Lower leg skin (tissue), 4 donors: ENCODE measurements around the gene SIN3B. TPM values are rescaled to one million over a fixed set of nuclear protein-coding genes. Genes with fewer than 3 reads are reported as not detected.

ENCODE experiments used
- DNase-seq, 2 donors: peaks; one replicate each; pipeline ENCODE4 v3.0.0-alpha.2; 2019; ENCODE audit warnings: low spot score in 2 of 2
- H3K4me3 ChIP-seq: fragments of 200-600 bp; sonication (generic); 2 replicates; pipeline ENCODE4 v1.5.1; 2017; ENCODE audit warnings: mild to moderate bottlenecking, low read depth; ENCODE audit not compliant: poor library complexity, severe bottlenecking
- POLR2A ChIP-seq, 2 donors: fragments of 450-650 bp; IDR thresholded peaks; one replicate each; pipeline ENCODE4 v1.6.1; 2016 to 2017; ENCODE audit warnings: antibody characterized with exemption in 2 of 2, mild to moderate bottlenecking in 1 of 2, moderate library complexity in 1 of 2
- WGBS, 2 donors: methylation state at CpG; one replicate each; pipeline ENCODE4 v1.1.5; 2018; 5-methylcytosine and 5-hydroxymethylcytosine counted together
- intact Hi-C: fragments of 100-400 bp; cut with DNase I; formaldehyde crosslinking; loops from one replicate; pipeline ENCODE4 v1.15.0; 2023; ENCODE audit warnings: low total_unique reads
- total RNA-seq, 4 donors: library from RNA; depleted of rRNA; stranded (reverse); fragments of >200 nt; gene quantifications; one replicate each; pipeline ENCODE4 v1.1.0, GENCODE V29; 2016
- TF ChIP-seq, protein P1 (sequence below), 3 donors: fragments of 450-650 bp; IDR thresholded peaks; one replicate each; pipeline ENCODE4 v1.5.1; 2016; ENCODE audit warnings: antibody characterized with exemption in 3 of 3, mild to moderate bottlenecking in 3 of 3, moderate library complexity in 2 of 3

SIN3B gene
- total RNA-seq, 4 donors from 2014 or later, result 26.3 to 54.4 (median 40.1) TPM

DNA sequence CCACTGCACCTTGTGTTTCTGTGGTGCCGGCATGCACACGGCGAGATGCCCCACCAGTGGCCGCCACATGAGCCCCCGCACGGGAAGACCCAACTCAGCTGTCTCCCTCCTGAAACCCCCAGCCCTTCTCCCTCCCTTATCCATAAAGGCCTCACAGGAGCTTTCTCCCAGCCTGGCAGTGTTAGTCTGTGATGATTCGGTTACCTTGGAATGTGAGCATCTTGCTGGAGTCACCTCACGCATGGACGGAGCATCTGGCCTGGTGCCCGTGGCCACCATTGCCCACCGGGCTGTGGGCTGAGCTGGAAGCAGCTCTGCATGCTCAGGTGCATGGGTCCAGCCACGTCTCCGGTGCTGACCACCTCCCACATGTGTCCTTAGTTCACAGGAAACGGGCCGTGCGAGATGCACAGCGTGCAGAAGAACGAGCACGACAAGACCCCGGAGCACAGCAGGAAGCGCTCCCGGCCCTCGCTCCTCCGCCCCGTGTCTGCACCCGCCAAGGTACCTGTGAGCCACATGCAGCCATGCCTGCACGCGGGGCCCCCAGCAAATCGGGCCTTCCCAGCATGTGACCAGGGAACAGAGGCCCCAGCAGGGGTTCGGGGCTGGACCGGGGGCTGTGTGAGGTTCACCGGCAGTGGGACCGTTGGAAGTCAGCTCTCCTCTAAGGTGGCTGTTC is 22.0 kb downstream of the SIN3B start:
- DNase-seq, result no peak
- H3K4me3 ChIP-seq, result no peak overlapping the region
- intact Hi-C loops, result no loop called here
- TF ChIP-seq, protein P1, sequence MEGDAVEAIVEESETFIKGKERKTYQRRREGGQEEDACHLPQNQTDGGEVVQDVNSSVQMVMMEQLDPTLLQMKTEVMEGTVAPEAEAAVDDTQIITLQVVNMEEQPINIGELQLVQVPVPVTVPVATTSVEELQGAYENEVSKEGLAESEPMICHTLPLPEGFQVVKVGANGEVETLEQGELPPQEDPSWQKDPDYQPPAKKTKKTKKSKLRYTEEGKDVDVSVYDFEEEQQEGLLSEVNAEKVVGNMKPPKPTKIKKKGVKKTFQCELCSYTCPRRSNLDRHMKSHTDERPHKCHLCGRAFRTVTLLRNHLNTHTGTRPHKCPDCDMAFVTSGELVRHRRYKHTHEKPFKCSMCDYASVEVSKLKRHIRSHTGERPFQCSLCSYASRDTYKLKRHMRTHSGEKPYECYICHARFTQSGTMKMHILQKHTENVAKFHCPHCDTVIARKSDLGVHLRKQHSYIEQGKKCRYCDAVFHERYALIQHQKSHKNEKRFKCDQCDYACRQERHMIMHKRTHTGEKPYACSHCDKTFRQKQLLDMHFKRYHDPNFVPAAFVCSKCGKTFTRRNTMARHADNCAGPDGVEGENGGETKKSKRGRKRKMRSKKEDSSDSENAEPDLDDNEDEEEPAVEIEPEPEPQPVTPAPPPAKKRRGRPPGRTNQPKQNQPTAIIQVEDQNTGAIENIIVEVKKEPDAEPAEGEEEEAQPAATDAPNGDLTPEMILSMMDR (IDR thresholded peaks at IDR 0.05), result no peak
- TF ChIP-seq POLR2A (IDR thresholded peaks at IDR 0.05), result no peak
- 91 to 94% methylated on average over 32 to 33 of the region's 33 CpGs for WGBS, 2 donors

DNA sequence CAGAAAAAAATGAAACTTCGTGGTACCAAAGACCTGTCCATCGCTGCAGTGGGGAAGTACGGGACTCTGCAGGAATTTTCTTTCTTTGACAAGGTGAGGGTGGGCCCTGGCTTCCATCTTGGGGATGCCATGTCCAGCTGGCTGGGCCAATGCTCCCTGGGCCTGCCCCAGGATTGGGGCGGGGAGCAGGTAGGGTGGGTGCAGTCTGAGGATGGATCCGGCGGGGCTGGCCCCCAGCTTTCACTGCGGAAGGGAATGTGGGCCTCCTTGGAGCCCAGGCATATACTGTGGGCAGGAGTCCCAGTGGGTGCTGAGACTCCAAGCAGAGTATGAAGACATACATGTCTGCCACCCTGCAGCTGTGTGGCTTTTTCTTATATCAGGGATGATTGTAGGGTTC is 23.9 kb downstream of the SIN3B start:
- TF ChIP-seq, protein P1 (IDR thresholded peaks at IDR 0.05), result no peak
- no peak for TF ChIP-seq POLR2A (IDR thresholded peaks at IDR 0.05)
- DNase-seq, result no peak
- H3K4me3 ChIP-seq, result no peak overlapping the region
- 92 to 93% methylated on average over 6 to 7 of the region's 7 CpGs for WGBS, 2 donors
- intact Hi-C loops, result no loop called here

DNA sequence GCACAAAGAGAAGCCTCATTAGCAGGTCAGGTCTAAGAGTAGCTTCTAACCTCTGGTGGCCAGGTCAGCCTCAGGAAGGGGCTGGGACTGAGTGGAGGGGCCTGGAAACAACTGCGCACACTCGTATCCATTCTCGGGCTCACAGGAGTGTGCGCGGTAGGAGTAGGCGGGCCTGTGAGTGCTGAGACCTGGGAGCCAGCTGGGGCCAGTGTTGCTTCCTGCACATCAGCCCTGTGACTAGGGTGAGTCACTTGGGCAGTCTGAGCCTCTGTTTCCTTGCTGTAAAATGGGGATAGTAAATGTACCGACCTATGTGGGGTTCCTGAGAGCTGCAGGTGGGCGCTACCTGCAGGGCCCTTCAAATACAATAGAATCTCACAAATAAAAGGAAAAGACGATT is 26.9 kb downstream of the SIN3B start:
- TF ChIP-seq, protein P1 (IDR thresholded peaks at IDR 0.05), result no peak
- no peak for TF ChIP-seq POLR2A (IDR thresholded peaks at IDR 0.05)
- DNase-seq, result no peak
- no peak overlapping the region for H3K4me3 ChIP-seq
- intact Hi-C loops, result no loop called here
- 91 to 94% methylated on average over 9 of the region's 9 CpGs for WGBS, 2 donors

DNA sequence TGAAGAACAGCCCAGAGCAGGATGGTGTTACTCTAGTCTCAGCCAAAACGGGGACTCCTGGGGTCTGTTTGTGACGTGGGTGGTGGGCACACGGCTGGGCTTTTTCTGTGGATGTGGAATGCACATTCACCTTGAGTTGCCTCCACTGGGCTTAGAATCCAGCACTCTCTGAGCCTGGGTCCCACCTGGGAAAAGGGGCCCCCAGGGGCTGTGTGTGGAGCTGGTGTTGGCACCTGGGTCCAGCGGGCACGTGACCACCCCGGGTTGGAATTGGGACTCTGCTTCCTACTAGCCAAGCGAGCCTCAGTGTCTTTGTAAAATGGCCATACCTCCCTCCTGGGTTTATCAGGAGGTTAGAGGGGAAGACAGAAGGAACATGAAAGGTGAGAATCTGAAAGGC is 30.4 kb downstream of the SIN3B start:
- no peak overlapping the region for H3K4me3 ChIP-seq
- intact Hi-C loops, result no loop called here
- 94 to 98% methylated on average over 7 of the region's 7 CpGs for WGBS, 2 donors
- no peak for DNase-seq
- no peak for TF ChIP-seq POLR2A (IDR thresholded peaks at IDR 0.05)
- TF ChIP-seq, protein P1 (IDR thresholded peaks at IDR 0.05), result no peak

DNA sequence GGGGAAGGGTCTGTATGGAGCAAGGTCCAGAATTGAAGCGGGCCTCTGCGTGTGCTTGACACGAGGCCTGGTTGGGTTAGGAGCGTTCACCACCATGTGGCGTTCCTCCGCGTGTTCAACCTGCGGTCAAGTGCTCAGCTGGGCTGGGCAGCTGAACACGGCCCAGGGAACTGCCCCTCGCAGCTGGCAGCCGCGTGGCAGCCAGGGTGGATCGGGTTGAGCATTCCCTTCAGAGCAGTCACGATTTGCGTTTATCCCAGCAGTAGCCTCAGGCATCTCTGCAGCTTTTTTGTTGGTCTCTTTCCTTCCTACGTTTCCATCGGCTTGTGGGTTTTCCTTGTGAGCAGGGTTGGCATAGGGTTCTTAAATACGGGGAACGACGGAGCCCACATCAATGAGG is 30.9 kb downstream of the SIN3B start:
- WGBS, 2 donors, result 83 to 84% methylated on average over 20 of the region's 20 CpGs
- no peak for TF ChIP-seq POLR2A (IDR thresholded peaks at IDR 0.05)
- no peak for DNase-seq
- no peak overlapping the region for H3K4me3 ChIP-seq
- intact Hi-C loops, result no loop called here

DNA sequence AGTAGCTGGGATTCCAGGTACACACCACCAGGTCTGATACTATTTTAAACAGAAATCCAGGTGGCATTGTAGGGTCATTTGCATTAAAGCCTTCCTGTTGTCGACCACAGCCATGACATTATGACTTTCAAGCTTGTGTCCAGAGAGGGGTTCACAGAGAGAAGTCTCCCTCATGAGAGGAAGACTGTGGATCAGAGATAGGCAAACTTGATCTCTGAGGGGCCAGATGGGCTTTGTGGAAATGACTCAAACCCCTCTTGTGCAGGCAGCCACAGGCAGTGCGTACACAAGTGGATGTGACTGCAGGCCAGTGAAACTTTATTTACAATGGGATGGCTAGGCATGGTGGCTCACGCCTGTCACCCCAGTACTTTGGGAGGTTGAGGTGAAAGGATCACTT is 31.8 kb downstream of the SIN3B start:
- intact Hi-C loops, result no loop called here
- no peak overlapping the region for H3K4me3 ChIP-seq
- no peak for DNase-seq
- WGBS, 2 donors, result 98% methylated on average over 3 of the region's 3 CpGs
- TF ChIP-seq POLR2A (IDR thresholded peaks at IDR 0.05), result no peak
- TF ChIP-seq, protein P1 (IDR thresholded peaks at IDR 0.05), result no peak
